Cardiac fibroblast (primary cell): ENCODE results near the gene GFER.

ENCODE experiments used
- DNase-seq, 2 donors: peaks; one replicate each; pipeline versions ENCODE4 v3.0.0 to v3.0.0-alpha.2; 2010; ENCODE audit warnings: low read depth in 2 of 2
- H3K4me3 ChIP-seq, 2 donors: replicated peaks in 1 of 2; 1 replicate in 1 of 2; 2 replicates in 1 of 2; pipeline ENCODE4 v1.5.1; 2011; ENCODE audit warnings: low read depth in 2 of 2, low read length in 2 of 2, mild to moderate bottlenecking in 2 of 2, moderate library complexity in 1 of 2
- TF ChIP-seq, protein P1 (sequence below): IDR thresholded peaks from one replicate; pipeline ENCODE4 v1.5.1; 2011; ENCODE audit warnings: low read depth, mild to moderate bottlenecking, low read length, inconsistent platforms

Gene GFER

DNA sequence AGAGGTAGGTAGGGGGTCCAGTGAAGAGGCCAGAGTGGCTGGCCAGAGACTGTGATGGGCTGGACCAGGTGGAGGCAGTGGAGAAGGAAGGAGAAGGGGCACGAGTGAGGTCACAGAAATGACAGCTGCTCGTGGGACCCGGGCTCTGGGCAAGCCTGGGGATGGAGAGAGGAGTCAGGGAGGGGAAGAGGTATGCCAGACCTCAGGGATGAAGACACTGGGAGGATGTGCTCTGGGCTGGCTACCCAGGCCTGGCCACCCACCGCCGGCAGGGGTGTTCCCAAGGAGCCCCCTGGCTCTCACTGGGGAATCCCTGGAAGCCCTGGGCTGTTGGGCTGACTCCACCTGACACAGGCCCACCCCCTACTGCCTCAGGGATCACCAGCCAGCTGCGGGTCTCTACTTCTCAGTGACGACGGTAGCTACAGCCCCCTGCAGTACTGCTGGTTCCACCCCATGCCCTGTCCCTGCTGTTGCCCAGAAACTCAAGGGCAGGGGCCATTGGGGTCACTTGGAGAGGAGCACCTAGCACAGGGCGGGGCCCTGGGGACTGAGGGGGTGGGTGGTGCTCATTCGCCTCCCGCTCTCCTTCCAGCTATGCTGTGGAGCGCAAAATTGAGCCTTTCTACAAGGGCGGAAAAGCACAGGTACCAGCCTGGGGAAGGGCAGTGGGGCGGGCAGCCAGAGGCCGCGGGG, 10.4 kb upstream of the GFER start:
- TF ChIP-seq, protein P1, sequence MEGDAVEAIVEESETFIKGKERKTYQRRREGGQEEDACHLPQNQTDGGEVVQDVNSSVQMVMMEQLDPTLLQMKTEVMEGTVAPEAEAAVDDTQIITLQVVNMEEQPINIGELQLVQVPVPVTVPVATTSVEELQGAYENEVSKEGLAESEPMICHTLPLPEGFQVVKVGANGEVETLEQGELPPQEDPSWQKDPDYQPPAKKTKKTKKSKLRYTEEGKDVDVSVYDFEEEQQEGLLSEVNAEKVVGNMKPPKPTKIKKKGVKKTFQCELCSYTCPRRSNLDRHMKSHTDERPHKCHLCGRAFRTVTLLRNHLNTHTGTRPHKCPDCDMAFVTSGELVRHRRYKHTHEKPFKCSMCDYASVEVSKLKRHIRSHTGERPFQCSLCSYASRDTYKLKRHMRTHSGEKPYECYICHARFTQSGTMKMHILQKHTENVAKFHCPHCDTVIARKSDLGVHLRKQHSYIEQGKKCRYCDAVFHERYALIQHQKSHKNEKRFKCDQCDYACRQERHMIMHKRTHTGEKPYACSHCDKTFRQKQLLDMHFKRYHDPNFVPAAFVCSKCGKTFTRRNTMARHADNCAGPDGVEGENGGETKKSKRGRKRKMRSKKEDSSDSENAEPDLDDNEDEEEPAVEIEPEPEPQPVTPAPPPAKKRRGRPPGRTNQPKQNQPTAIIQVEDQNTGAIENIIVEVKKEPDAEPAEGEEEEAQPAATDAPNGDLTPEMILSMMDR: no peak
- DNase-seq: no peak

DNA sequence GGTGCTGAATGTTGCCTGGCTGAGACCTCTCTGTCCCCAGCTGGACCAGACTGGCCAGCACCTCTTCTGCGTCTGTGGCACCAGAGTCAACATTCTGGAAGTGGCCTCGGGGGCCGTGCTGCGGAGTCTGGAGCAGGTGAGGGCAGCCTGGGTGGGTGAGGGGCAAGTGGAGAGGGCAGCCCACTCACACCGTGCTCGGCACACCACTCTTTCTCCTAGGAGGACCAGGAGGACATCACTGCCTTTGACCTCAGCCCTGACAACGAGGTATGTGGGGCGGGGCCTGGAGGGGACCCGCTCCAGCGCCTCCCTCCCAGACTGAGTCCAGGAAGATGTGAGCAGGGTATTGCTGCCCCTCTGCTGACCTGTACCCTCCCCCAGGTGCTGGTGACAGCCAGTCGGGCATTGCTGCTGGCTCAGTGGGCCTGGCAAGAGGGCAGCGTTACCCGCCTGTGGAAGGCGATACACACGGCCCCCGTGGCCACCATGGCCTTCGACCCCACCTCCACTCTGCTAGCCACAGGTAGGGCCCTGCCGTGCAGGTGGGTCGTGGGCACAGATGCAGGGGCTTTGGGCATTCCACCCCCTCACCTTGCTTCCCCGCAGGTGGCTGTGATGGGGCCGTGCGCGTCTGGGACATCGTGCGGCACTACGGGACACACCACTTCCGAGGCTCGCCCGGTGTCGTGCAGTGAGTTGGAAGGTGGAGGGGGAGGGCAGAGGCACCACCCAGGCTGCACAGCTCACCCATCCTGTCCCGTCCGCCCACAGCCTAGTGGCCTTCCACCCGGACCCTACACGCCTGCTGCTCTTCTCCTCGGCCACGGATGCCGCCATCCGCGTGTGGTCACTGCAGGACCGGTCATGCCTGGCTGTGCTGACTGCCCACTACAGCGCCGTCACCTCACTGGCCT, 9.6 kb upstream of the GFER start:
- TF ChIP-seq, protein P1: no peak
- DNase-seq: no peak
- H3K4me3 ChIP-seq: no peak overlapping the region

More for the DNA sequence above, 10.4 kb upstream of the GFER start:
- no peak overlapping the region for H3K4me3 ChIP-seq

DNA sequence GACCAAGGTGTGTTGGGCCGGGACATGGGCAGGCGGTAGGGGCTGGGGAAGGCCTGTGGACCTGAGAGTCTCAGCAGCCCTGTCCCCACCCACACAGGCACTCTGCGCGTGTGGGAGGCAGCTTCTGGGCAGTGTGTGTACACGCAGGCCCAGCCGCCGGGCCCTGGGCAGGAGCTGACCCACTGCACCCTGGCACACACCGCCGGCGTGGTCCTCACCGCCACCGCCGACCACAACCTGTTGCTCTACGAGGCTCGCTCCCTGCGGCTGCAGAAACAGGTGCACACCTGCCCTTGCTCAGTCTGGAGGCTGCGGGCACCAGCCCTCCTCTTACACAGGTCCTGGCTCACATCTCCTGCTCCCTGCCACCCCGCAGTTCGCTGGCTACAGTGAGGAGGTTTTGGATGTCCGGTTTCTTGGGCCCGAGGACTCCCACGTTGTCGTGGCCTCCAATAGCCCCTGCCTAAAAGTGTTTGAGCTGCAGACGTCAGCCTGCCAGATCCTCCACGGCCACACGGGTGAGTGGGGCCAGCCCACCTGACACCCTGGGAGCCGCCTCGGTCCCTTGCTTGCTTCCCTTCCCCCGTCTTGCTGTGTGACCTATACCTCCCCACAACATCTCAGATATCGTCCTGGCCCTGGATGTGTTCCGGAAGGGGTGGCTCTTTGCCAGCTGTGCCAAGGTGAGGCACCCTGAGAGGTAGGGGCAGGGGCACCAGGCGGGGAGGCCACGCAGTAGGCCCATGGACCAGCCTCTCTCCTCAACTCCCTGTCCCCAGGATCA, 8.4 kb upstream of the GFER start:
- H3K4me3 ChIP-seq: no peak overlapping the region
- TF ChIP-seq, protein P1: no peak
- no peak for DNase-seq

DNA sequence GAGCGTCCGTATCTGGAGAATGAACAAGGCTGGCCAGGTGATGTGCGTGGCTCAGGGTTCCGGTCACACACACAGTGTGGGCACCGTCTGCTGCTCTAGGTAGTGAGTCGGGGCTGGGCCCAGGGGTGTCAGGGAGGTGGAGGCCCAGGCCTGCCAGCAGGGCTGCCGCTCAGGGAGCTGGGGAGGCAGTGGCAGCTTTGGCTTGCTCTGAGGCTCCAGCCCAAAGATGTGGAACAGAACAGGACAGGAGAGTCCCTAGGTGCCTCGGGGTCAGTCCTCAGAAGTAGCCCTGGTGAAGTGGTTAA, 7.8 kb upstream of the GFER start:
- no peak for DNase-seq
- TF ChIP-seq, protein P1: no peak
- no peak overlapping the region for H3K4me3 ChIP-seq

DNA sequence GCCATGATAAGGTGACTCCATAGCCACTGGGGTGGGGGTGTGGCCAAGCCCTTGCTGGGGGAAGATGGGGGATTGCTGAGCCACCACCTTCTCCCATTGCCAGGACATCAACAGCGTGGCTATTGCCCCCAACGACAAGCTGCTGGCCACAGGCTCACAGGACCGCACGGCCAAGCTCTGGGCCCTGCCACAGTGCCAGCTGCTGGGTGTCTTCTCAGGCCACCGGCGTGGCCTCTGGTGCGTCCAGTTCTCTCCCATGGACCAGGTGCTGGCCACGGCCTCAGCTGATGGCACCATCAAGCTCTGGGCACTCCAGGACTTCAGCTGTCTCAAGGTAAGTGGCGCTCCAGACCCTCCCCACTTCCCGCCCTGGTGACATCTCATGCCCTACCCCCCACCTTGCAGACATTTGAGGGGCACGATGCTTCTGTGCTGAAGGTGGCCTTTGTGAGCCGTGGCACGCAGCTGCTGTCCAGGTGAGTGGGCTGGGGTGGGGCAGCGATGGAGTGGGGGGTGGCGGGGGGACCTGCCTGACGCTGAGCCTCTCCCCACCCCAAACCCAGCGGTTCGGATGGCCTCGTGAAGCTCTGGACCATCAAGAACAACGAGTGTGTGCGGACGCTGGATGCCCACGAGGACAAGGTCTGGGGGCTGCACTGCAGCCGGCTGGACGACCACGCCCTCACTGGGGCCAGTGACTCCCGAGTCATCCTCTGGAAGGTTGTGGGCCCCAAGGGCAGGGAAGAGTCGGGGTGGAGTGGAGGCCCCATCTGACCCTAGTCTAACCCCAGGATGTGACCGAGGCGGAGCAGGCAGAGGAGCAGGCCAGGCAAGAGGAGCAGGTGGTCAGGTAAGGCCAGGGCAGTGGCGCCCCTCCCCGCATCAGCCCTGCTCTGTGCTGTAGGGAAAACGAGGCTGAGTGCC, 6.8 kb upstream of the GFER start:
- DNase-seq: no peak
- H3K4me3 ChIP-seq: no peak overlapping the region
- TF ChIP-seq, protein P1: no peak

DNA sequence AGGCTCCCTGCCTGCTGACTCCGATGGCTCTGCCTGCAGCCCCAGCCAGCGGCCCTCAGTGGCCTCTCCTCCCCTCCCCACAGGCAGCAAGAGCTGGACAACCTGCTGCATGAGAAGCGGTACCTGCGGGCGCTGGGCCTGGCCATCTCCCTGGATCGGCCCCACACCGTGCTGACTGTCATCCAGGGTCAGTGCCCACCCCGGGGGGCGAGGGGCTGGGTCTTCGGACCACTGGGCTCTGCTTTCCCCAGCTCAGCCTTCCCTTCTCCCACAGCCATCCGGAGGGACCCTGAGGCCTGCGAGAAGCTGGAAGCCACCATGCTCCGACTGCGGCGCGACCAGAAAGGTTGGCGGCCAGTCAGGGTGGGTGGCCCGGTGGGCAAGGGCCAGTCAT, 6.1 kb upstream of the GFER start:
- DNase-seq: no peak
- TF ChIP-seq, protein P1: no peak
- H3K4me3 ChIP-seq: no peak overlapping the region
